HEK293T (cell line): ENCODE results near the gene SLC7A7.

Source experiments
- CTCF ChIA-PET: fragments of 350-600 bp; formaldehyde crosslinking; extraction: SDS; loops from one replicate; lab custom pipeline; 2021; ENCODE audit warnings: antibody characterized with exemption, inconsistent platforms; lab: Yijun Ruan, JAX
- POLR2A ChIA-PET: fragments of 350-600 bp; formaldehyde crosslinking; extraction: SDS; loops from one replicate; lab custom pipeline; 2020; ENCODE audit warnings: antibody characterized with exemption, inconsistent platforms; lab: Yijun Ruan, JAX
- DNase-seq: peaks from one replicate; pipeline ENCODE4 v3.0.0; 2012; ENCODE audit warnings: mixed read lengths; ENCODE audit errors: extremely low spot score
- ARNT ChIP-seq: fragments of 450-650 bp; IDR thresholded peaks from 2 replicates; pipeline ENCODE4 v1.6.1; 2017; ENCODE audit warnings: mild to moderate bottlenecking
- BHLHE40 ChIP-seq: fragments of 450-650 bp; IDR thresholded peaks from 2 replicates; pipeline ENCODE4 v1.6.1; 2016; ENCODE audit warnings: mild to moderate bottlenecking, moderate library complexity, borderline replicate concordance
- CTBP1 ChIP-seq: fragments of 450-650 bp; IDR thresholded peaks from 2 replicates; pipeline ENCODE4 v1.6.1; 2016; ENCODE audit warnings: borderline replicate concordance
- ELF4 ChIP-seq: fragments of 450-650 bp; IDR thresholded peaks from 2 replicates; pipeline ENCODE4 v1.6.1; 2017; ENCODE audit warnings: antibody characterized with exemption
- FOXA1 ChIP-seq: fragments of 450-650 bp; IDR thresholded peaks from 2 replicates; pipeline ENCODE4 v1.6.1; 2016; ENCODE audit warnings: mild to moderate bottlenecking
- FOXK2 ChIP-seq: fragments of 450-650 bp; IDR thresholded peaks from 2 replicates; pipeline ENCODE4 v1.6.1; 2016; ENCODE audit warnings: mild to moderate bottlenecking
- FOXM1 ChIP-seq: fragments of 450-650 bp; IDR thresholded peaks from 2 replicates; pipeline ENCODE4 v1.6.1; 2017; ENCODE audit warnings: mild to moderate bottlenecking, borderline replicate concordance
- HDGF ChIP-seq: fragments of 450-650 bp; IDR thresholded peaks from 2 replicates; pipeline ENCODE4 v1.6.1; 2017; ENCODE audit warnings: antibody characterized with exemption, borderline replicate concordance
- L3MBTL2 ChIP-seq: fragments of 450-650 bp; conservative IDR thresholded peaks from 2 replicates; pipeline ENCODE4 v1.6.1; 2016; ENCODE audit warnings: mild to moderate bottlenecking
- LEF1 ChIP-seq: fragments of 450-650 bp; IDR thresholded peaks from 2 replicates; pipeline ENCODE4 v1.6.1; 2017; ENCODE audit warnings: mild to moderate bottlenecking, borderline replicate concordance
- NFRKB ChIP-seq: fragments of 450-650 bp; IDR thresholded peaks from 2 replicates; pipeline ENCODE4 v1.6.1; 2016; ENCODE audit warnings: mild to moderate bottlenecking, moderate library complexity
- SP1 ChIP-seq: fragments of 450-650 bp; IDR thresholded peaks from 2 replicates; pipeline ENCODE4 v1.6.1; 2017
- SUZ12 ChIP-seq: fragments of 450-650 bp; IDR thresholded peaks from 2 replicates; pipeline ENCODE4 v1.6.1; 2016; ENCODE audit warnings: mild to moderate bottlenecking
- TARDBP ChIP-seq: fragments of 450-650 bp; IDR thresholded peaks from 2 replicates; pipeline ENCODE4 v1.6.1; 2016
- ZNF384 ChIP-seq: fragments of 450-650 bp; IDR thresholded peaks from 2 replicates; pipeline ENCODE4 v1.6.1; 2016
- TF ChIP-seq, protein P1 (sequence below): fragments of 450-650 bp; IDR thresholded peaks from 2 replicates; pipeline ENCODE4 v1.6.1; 2016

SLC7A7 gene

DNA sequence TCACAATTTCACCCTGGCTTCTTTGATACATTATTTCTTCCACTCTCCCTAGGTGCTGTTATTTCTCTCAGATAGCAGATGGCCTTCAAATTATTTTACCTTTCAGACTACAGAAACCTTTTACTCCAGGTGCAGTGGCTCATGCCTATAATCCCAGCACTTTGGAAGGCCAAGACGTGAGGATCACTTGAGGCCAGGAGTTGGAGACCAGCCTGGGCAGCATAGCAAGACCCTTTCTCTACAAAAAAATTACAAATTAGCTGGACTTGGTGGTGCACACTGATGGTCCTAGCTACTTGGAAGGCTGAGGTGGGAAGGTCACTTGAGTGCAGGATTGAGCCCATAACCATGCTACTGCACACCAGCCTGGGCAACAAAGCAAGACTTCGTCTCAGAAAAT, 23.1 kb downstream of the SLC7A7 start:
- no peak for DNase-seq
- CTCF ChIA-PET: interaction anchor here (1.1 kb wide), 1 partner anchor 15 kb away, joined by 3 read pairs; no protein-coding TSS in a partner anchor
- POLR2A ChIA-PET: interaction anchor here (1.7 kb wide), 1 partner anchor 25 kb away, joined by 8 read pairs; the partner anchor contains the start of gene OXA1L
- TF ChIP-seq ELF4: no peak

DNA sequence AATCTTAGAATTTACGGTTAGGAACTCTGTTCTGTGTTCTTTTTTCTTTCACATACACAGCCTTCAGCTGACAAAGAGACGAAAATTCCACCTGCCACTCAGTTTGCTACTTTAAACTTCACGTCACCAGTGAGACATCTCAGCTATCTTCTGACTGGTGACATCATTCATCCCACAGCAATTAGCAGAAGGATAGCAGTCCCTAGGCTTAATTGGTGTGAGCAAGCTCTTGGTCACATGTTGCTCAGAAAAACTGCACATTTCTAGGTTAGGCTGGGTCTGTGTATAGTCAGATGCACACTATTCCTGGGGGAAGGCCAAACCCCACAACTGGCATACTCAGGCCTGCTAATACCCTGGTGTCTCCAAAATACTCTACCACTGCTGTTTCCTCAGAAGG, 23.9 kb downstream of the SLC7A7 start:
- POLR2A ChIA-PET: interaction anchor here (1.7 kb wide), 1 partner anchor 24 kb away, joined by 8 read pairs; the partner anchor contains the start of gene OXA1L
- DNase-seq: no peak
- CTCF ChIA-PET: interaction anchor here (0.6 to 1.1 kb wide), 3 partner anchors 14 to 133 kb away, joined by 3 to 7 read pairs (median 3); no protein-coding TSS in a partner anchor
- TF ChIP-seq L3MBTL2: no peak

DNA sequence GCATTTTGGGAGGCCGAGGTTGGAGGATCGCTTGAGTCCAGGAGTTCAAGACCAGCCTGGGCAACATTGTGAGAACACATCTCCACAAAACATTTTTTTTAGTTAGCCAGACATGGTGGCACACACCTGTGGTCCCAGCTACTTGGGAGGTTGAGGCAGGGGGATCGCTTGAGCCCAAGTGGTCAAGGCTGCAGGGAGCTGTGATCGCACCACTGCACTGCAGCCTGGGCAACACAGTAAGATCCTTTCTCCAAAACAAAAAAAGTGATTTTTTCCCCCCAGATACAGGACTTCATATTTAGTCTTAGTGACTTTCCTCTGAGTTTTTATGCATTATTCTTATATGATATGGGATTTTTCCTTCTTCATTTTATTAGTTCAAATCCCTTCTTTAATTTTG, 28.6 kb downstream of the SLC7A7 start:
- DNase-seq: no peak
- TF ChIP-seq FOXK2: no peak
- TF ChIP-seq, protein P1, sequence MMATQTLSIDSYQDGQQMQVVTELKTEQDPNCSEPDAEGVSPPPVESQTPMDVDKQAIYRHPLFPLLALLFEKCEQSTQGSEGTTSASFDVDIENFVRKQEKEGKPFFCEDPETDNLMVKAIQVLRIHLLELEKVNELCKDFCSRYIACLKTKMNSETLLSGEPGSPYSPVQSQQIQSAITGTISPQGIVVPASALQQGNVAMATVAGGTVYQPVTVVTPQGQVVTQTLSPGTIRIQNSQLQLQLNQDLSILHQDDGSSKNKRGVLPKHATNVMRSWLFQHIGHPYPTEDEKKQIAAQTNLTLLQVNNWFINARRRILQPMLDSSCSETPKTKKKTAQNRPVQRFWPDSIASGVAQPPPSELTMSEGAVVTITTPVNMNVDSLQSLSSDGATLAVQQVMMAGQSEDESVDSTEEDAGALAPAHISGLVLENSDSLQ: no peak
- no peak for TF ChIP-seq SUZ12
- TF ChIP-seq FOXM1: no peak
- no peak for TF ChIP-seq L3MBTL2
- no peak for TF ChIP-seq BHLHE40
- no peak for TF ChIP-seq LEF1
- no peak for TF ChIP-seq ELF4
- no peak for TF ChIP-seq TARDBP
- no peak for TF ChIP-seq ARNT
- POLR2A ChIA-PET: interaction anchor here (1.2 kb wide), 1 partner anchor 20 kb away, joined by 4 read pairs; the partner anchor contains the start of gene OXA1L
- CTCF ChIA-PET: no interaction called here

DNA sequence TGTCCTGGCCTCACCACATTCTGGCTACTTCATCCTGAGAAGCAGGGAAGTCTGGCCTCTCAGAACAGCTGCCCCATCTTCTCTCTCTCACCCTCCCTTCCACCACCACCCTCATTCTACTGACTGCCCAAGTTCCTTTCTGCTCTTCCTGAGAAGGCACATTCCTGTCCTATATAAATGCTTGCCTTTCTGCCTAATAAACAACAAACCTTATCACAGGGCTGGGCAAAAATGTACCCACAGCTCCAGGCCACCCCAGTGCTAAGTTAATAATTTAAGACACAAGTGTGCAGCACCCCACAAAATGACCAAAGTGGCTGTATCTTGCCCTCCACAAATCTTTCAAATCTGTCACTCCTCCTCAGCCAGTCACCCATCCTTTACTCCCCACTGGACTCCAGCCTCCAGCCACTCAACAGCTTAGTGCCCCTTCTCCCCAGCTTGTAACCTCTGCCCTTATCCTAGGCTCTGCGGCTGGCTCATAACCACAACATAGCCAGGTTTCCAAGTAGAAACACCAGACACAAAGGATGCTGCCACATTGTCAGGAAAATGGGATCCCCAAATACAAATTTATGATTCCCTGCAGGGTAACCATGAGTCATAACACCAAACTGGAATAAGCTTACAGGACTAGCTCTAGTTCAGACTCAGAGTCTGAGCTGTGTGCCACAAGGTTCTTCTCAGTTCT, 33.8 kb downstream of the SLC7A7 start:
- ChIA-PET POLR2A (interaction anchor here (2.3 kb wide), 1 partner anchor 15 kb away, joined by 8 read pairs; the partner anchor contains the start of gene OXA1L), CTCF (interaction anchor here (0.6 to 1.0 kb wide), 3 partner anchors 13 to 224 kb away, joined by 3 to 4 read pairs (median 3); no protein-coding TSS in a partner anchor)
- DNase-seq: no peak
- TF ChIP-seq ZNF384 (no peak), ELF4 (no peak), FOXM1 (no peak), HDGF (no peak), NFRKB (no peak)
- TF ChIP-seq, protein P1: no peak

DNA sequence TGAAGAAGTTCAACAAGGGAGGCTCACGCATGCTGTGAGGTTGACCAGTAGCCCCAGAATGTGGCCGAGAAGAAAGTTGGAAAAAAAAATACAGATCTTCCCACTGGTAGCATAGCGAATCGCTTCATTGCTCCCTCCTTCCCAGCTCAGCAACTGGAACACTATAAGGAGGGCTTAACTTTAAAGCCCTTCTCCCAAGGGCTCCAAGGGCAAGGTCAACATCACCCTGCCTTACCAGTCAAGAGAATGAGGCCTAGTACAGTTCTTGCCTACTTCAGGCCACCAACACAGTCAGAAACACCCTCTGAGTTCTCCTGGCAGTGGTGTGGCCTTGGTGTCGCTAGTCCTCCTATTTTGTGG, 34.3 kb downstream of the SLC7A7 start:
- ChIA-PET POLR2A (interaction anchor here (2.3 kb wide), 1 partner anchor 15 kb away, joined by 8 read pairs; the partner anchor contains the start of gene OXA1L), CTCF (no interaction called here)
- no peak for TF ChIP-seq SUZ12
- TF ChIP-seq TARDBP: no peak
- TF ChIP-seq, protein P1: no peak
- TF ChIP-seq FOXA1: no peak
- TF ChIP-seq FOXK2: no peak
- no peak for TF ChIP-seq LEF1
- no peak for TF ChIP-seq CTBP1
- TF ChIP-seq SP1: no peak
- TF ChIP-seq ARNT: no peak
- no peak for TF ChIP-seq ZNF384
- no peak for TF ChIP-seq FOXM1
- TF ChIP-seq NFRKB: no peak
- no peak for TF ChIP-seq HDGF
- no peak for DNase-seq

DNA sequence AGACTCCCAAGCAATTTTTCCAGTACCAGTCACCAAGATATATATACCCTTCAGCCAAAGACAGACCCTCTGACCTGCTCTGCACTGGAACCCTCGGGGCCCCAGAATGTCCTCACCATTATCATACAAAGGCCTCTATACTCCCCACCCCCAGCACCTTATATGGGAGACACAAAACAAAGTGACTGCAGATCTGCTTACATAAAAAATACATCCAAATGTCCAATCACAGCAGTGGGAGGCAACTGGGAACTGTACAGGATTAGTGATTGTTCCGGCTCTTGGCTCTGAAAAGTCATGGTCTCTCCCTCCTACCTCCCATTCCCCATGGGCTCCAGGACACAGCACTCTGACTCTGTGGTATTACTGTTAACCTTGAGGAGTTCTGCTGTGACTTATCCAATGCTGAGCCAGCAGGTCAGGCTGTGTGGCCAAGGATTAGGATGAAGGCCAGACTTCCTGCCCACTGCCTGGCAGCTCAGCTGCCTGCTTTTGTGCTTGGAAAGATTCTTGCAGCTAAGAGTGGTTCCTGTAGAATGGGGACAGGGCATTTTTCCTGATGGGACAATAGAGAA, 35.0 kb downstream of the SLC7A7 start:
- ChIA-PET POLR2A (interaction anchor here (2.3 kb wide), 1 partner anchor 14 kb away, joined by 8 read pairs; the partner anchor contains the start of gene OXA1L), CTCF (no interaction called here)

More for the DNA sequence above, 35.0 kb downstream of the SLC7A7 start:
- TF ChIP-seq L3MBTL2 (no peak), CTBP1 (no peak), HDGF (no peak), ARNT (no peak), ELF4 (no peak), NFRKB (no peak), FOXK2 (no peak), SP1 (no peak), SUZ12 (no peak), FOXM1 (no peak), BHLHE40 (no peak), FOXA1 (no peak), LEF1 (no peak), ZNF384 (no peak), TARDBP (no peak)
- TF ChIP-seq, protein P1: no peak
- DNase-seq: no peak
